HEK293 (cell line): ENCODE data around the gene SPON1.

ENCODE experiments used
- CTCF ChIA-PET: fragments of 350-600 bp; formaldehyde crosslinking; extraction: SDS; loops from one replicate; lab custom pipeline; 2021; ENCODE audit warnings: antibody characterized with exemption; lab: Yijun Ruan, JAX
- POLR2A ChIA-PET: fragments of 300-600 bp; formaldehyde crosslinking; extraction: SDS; loops from one replicate; lab custom pipeline; 2020; ENCODE audit warnings: antibody characterized with exemption, inconsistent platforms; lab: Yijun Ruan, JAX
- H3K27ac ChIP-seq: fragments of 200-500 bp; sonication (Bioruptor generic); 2 replicates; pipeline ENCODE4 v1.5.1; 2014; ENCODE audit warnings: low read depth, low read length, control low read depth, inconsistent platforms; ENCODE audit errors: extremely low read depth
- H3K36me3 ChIP-seq, 2 experiments: fragments of 200-500 bp in 1 of 2; sonication (Bioruptor generic) in 1 of 2; 1 replicate in 1 of 2; 2 replicates in 1 of 2; pipeline ENCODE4 v1.5.1; 2014 to 2017; ENCODE audit warnings: inconsistent platforms in 2 of 2, low read length in 2 of 2; ENCODE audit not compliant: control insufficient read depth in 2 of 2, insufficient read depth in 1 of 2
- H3K4me1 ChIP-seq: fragments of 200-500 bp; sonication (Bioruptor generic); 2 replicates; pipeline ENCODE4 v1.5.1; 2014; ENCODE audit warnings: mild to moderate bottlenecking, low read length, inconsistent platforms; ENCODE audit not compliant: control insufficient read depth, insufficient read depth
- H3K4me3 ChIP-seq: 2 replicates; pipeline ENCODE4 v1.5.1; 2011; ENCODE audit warnings: low read depth, mild to moderate bottlenecking, control low read depth, low read length, moderate library complexity
- H3K9me3 ChIP-seq: fragments of 200-500 bp; sonication (Bioruptor generic); 2 replicates; pipeline ENCODE4 v1.5.1; 2014; ENCODE audit warnings: low read depth, low read length, inconsistent platforms; ENCODE audit not compliant: control insufficient read depth, insufficient read depth
- MYNN ChIP-seq: fragments of 450-650 bp; formaldehyde crosslinking; IDR thresholded peaks from 2 replicates; pipeline ENCODE4 v1.5.1; 2016; ENCODE audit warnings: missing biosample characterization, missing genetic modification characterization, borderline replicate concordance
- RBAK ChIP-seq: fragments of 450-650 bp; formaldehyde crosslinking; IDR thresholded peaks from 2 replicates; pipeline ENCODE4 v1.5.1; 2016; ENCODE audit warnings: missing biosample characterization, missing genetic modification characterization
- SCRT1 ChIP-seq: fragments of 450-650 bp; formaldehyde crosslinking; IDR thresholded peaks from 2 replicates; pipeline ENCODE4 v1.5.1; 2016; ENCODE audit warnings: missing biosample characterization, missing genetic modification characterization, borderline replicate concordance
- TSHZ1 ChIP-seq: fragments of 450-650 bp; formaldehyde crosslinking; IDR thresholded peaks from 2 replicates; pipeline ENCODE4 v1.5.1; 2016; ENCODE audit warnings: missing biosample characterization, missing genetic modification characterization, borderline replicate concordance
- ZBTB6 ChIP-seq: fragments of 450-650 bp; formaldehyde crosslinking; IDR thresholded peaks from 2 replicates; pipeline ENCODE4 v1.5.1; 2017; ENCODE audit warnings: missing biosample characterization, missing genetic modification characterization
- ZFHX2 ChIP-seq: fragments of 450-650 bp; formaldehyde crosslinking; conservative IDR thresholded peaks from 2 replicates; pipeline ENCODE4 v1.5.1; 2016; ENCODE audit warnings: missing biosample characterization, missing genetic modification characterization
- ZFP41 ChIP-seq: fragments of 450-650 bp; formaldehyde crosslinking; IDR thresholded peaks from 2 replicates; pipeline ENCODE4 v1.5.1; 2016; ENCODE audit warnings: missing biosample characterization, missing genetic modification characterization, borderline replicate concordance
- ZNF133 ChIP-seq: fragments of 450-650 bp; formaldehyde crosslinking; IDR thresholded peaks from 2 replicates; pipeline ENCODE4 v1.5.1; 2016; ENCODE audit warnings: missing biosample characterization, missing genetic modification characterization
- ZNF169 ChIP-seq: fragments of 450-650 bp; formaldehyde crosslinking; IDR thresholded peaks from 2 replicates; pipeline ENCODE4 v1.5.1; 2016; ENCODE audit warnings: missing biosample characterization, missing genetic modification characterization
- ZNF24 ChIP-seq: fragments of 450-650 bp; formaldehyde crosslinking; IDR thresholded peaks from 2 replicates; pipeline ENCODE4 v1.5.1; 2016; ENCODE audit warnings: missing biosample characterization, missing genetic modification characterization
- ZNF350 ChIP-seq: fragments of 450-650 bp; formaldehyde crosslinking; IDR thresholded peaks from 2 replicates; pipeline ENCODE4 v1.5.0; 2017; ENCODE audit warnings: missing biosample characterization, mild to moderate bottlenecking, missing genetic modification characterization
- ZNF404 ChIP-seq: fragments of 450-650 bp; formaldehyde crosslinking; IDR thresholded peaks from 2 replicates; pipeline ENCODE4 v1.5.1; 2017; ENCODE audit warnings: missing biosample characterization, missing genetic modification characterization
- ZNF449 ChIP-seq: fragments of 450-650 bp; formaldehyde crosslinking; IDR thresholded peaks from 2 replicates; pipeline ENCODE4 v1.5.1; 2017; ENCODE audit warnings: missing biosample characterization, mild to moderate bottlenecking, missing genetic modification characterization, moderate library complexity
- ZNF488 ChIP-seq: fragments of 450-650 bp; formaldehyde crosslinking; IDR thresholded peaks from 2 replicates; pipeline ENCODE4 v1.5.1; 2016; ENCODE audit warnings: missing biosample characterization, missing genetic modification characterization
- ZNF510 ChIP-seq: fragments of 450-650 bp; formaldehyde crosslinking; IDR thresholded peaks from 2 replicates; pipeline ENCODE4 v1.5.1; 2018; ENCODE audit warnings: mild to moderate bottlenecking, missing genetic modification characterization, missing biosample characterization; ENCODE audit not compliant: insufficient replicate concordance
- ZNF558 ChIP-seq: fragments of 450-650 bp; formaldehyde crosslinking; IDR thresholded peaks from 2 replicates; pipeline ENCODE4 v1.5.1; 2016; ENCODE audit warnings: missing biosample characterization, missing genetic modification characterization
- ZNF585B ChIP-seq: fragments of 450-650 bp; formaldehyde crosslinking; IDR thresholded peaks from 2 replicates; pipeline ENCODE4 v1.5.1; 2016; ENCODE audit warnings: missing biosample characterization, missing genetic modification characterization
- ZNF645 ChIP-seq: fragments of 450-650 bp; formaldehyde crosslinking; IDR thresholded peaks from 2 replicates; pipeline ENCODE4; 2016; ENCODE audit warnings: missing biosample characterization, missing genetic modification characterization
- ZNF792 ChIP-seq: fragments of 450-650 bp; formaldehyde crosslinking; IDR thresholded peaks from 2 replicates; pipeline ENCODE4 v1.5.1; 2016; ENCODE audit warnings: missing biosample characterization, missing genetic modification characterization
- ZSCAN16 ChIP-seq: fragments of 450-650 bp; formaldehyde crosslinking; IDR thresholded peaks from 2 replicates; pipeline ENCODE4 v1.5.1; 2016; ENCODE audit warnings: missing biosample characterization, missing genetic modification characterization

Gene SPON1

GRCh38 chr11:14237444-14237961 lies 275.0 kb downstream of the SPON1 start:
- no peaks in the 10 kb centered on the region for H3K9me3 ChIP-seq
- H3K36me3 ChIP-seq = no peaks in the 10 kb centered on the region
- TF ChIP-seq ZNF404 (tag by site-specific recombination) (no peak), ZNF585B (tag by site-specific recombination) (no peak), ZSCAN16 (tag by site-specific recombination) (no peak), RBAK (tag by site-specific recombination) (no peak), ZFP41 (tag by site-specific recombination) (no peak), TSHZ1 (tag by site-specific recombination) (no peak), ZNF24 (tag by site-specific recombination) (no peak), ZFHX2 (tag by site-specific recombination) (no peak), SCRT1 (tag by site-specific recombination) (no peak), ZNF488 (tag by site-specific recombination) (no peak), ZNF169 (no peak), ZNF350 (tag by site-specific recombination) (no peak), ZNF449 (tag by site-specific recombination) (no peak), ZNF792 (no peak), ZBTB6 (tag by site-specific recombination) (no peak), ZNF510 (tag by site-specific recombination) (no peak), ZNF645 (tag by site-specific recombination) (no peak), ZNF133 (tag by site-specific recombination) (no peak), MYNN (tag by site-specific recombination) (no peak), ZNF558 (tag by site-specific recombination) (no peak)
- POLR2A ChIA-PET = no interaction called here
- no peak overlapping the region for H3K27ac ChIP-seq
- H3K4me3 ChIP-seq = no peak overlapping the region
- CTCF ChIA-PET = interaction anchor here (0.7 kb wide), 1 partner anchor 13 kb away, joined by 4 read pairs; no protein-coding TSS in a partner anchor
- H3K4me1 ChIP-seq = no peaks in the 10 kb centered on the region
